K562 (cell line): ENCODE measurements around the gene GTSE1. TPM values are rescaled to one million over a fixed set of nuclear protein-coding genes. Genes with fewer than 3 reads are reported as not detected.

Experiments used
- BCOR ChIP-seq: fragments of 450-650 bp; IDR thresholded peaks from 2 replicates; pipeline ENCODE4 v1.6.1; 2016
- CHD4 ChIP-seq: fragments of 200-600 bp; sonication (generic); IDR thresholded peaks from 3 replicates; pipeline ENCODE4 v1.6.1; 2012; ENCODE audit warnings: low read depth, mild to moderate bottlenecking, mixed read lengths, low read length, inconsistent platforms; ENCODE audit not compliant: insufficient read depth, insufficient replicate concordance, poor library complexity, severe bottlenecking
- CUX1 ChIP-seq: fragments of 200-800 bp; sonication (Bioruptor generic); IDR thresholded peaks from 2 replicates; pipeline ENCODE4 v1.6.1; 2016; ENCODE audit warnings: missing genetic modification characterization, missing compliant biosample characterization
- ETV6 ChIP-seq, 3 experiments: fragments of 150-350 bp in 1 of 3; sonication (generic) in 1 of 3; formaldehyde crosslinking in 1 of 3; IDR thresholded peaks; 2 replicates each; pipeline versions ENCODE4 v1.6.1 to v1.8.0; 2014 to 2022; ENCODE audit warnings: borderline replicate concordance in 2 of 3, low read depth in 2 of 3, antibody characterized with exemption in 1 of 3, low read length in 1 of 3, mild to moderate bottlenecking in 1 of 3, missing genetic modification reagents in 1 of 3
- FOXK1 ChIP-seq: sonication (generic); formaldehyde crosslinking; IDR thresholded peaks from 2 replicates; pipeline ENCODE4 v1.8.0; 2022; ENCODE audit warnings: missing genetic modification reagents, mild to moderate bottlenecking, borderline replicate concordance
- FOXK2 ChIP-seq, 2 experiments: fragments of 450-650 bp; IDR thresholded peaks in 1 of 2; conservative IDR thresholded peaks in 1 of 2; 2 replicates each; pipeline ENCODE4 v1.6.1; 2016; ENCODE audit warnings: low read depth in 2 of 2, mild to moderate bottlenecking in 1 of 2
- GABPA ChIP-seq: fragments of 200-800 bp; sonication (Bioruptor generic); conservative IDR thresholded peaks from 2 replicates; pipeline ENCODE4 v1.6.1; 2016; ENCODE audit warnings: low read depth, missing genetic modification characterization, missing compliant biosample characterization
- KDM5B ChIP-seq: fragments of 200-600 bp; sonication (generic); IDR thresholded peaks from 2 replicates; pipeline ENCODE4 v1.6.1; 2012; ENCODE audit warnings: low read depth, mild to moderate bottlenecking, moderate library complexity, low read length, control low read depth, inconsistent platforms; ENCODE audit not compliant: insufficient replicate concordance
- MBD2 ChIP-seq: sonication (generic); IDR thresholded peaks from 2 replicates; pipeline ENCODE4 v1.6.1; 2016; ENCODE audit warnings: low read depth, borderline replicate concordance
- NCOA6 ChIP-seq: fragments of 450-650 bp; IDR thresholded peaks from 2 replicates; pipeline ENCODE4 v1.6.1; 2017; ENCODE audit warnings: mild to moderate bottlenecking
- POLR2B ChIP-seq: fragments of 450-650 bp; IDR thresholded peaks from 2 replicates; pipeline ENCODE4 v1.6.1; 2018; ENCODE audit warnings: low read depth; ENCODE audit not compliant: partially characterized antibody
- SAFB2 ChIP-seq: fragments of 200-400 bp; formaldehyde crosslinking; IDR thresholded peaks from 2 replicates; pipeline ENCODE4 v1.6.1; 2018; ENCODE audit warnings: borderline replicate concordance, low read length, low read depth, moderate library complexity; ENCODE audit not compliant: severe bottlenecking
- SMAD1 ChIP-seq: fragments of 150-350 bp; IDR thresholded peaks from 2 replicates; pipeline ENCODE4 v1.6.1; 2014; ENCODE audit warnings: low read length, low read depth; ENCODE audit not compliant: partially characterized antibody
- SMAD4 ChIP-seq: fragments of 250-450 bp; sonication (Bioruptor Pico); conservative IDR thresholded peaks from 2 replicates; pipeline ENCODE4 v1.8.0; 2021; ENCODE audit warnings: inconsistent platforms, mild to moderate bottlenecking, moderate library complexity
- THAP7 ChIP-seq: fragments of 250-450 bp; sonication (Bioruptor Pico); IDR thresholded peaks from 2 replicates; pipeline ENCODE4 v1.5.0; 2021
- YBX1 ChIP-seq: fragments of 450-650 bp; IDR thresholded peaks from 2 replicates; pipeline ENCODE4 v1.7.1; 2016; ENCODE audit warnings: mild to moderate bottlenecking
- ZNF134 ChIP-seq: fragments of 250-450 bp; sonication (Bioruptor Pico); conservative IDR thresholded peaks from 2 replicates; pipeline ENCODE4 v1.4.0; 2020
- ZNF143 ChIP-seq: sonication (generic); formaldehyde crosslinking; IDR thresholded peaks from 2 replicates; pipeline ENCODE4 v1.9.0; 2022; ENCODE audit warnings: mild to moderate bottlenecking, missing genetic modification reagents
- ZNF175 ChIP-seq: fragments of 200-800 bp; sonication (Bioruptor generic); IDR thresholded peaks from 2 replicates; pipeline ENCODE4 v1.6.1; 2016; ENCODE audit warnings: low read depth, mild to moderate bottlenecking, missing genetic modification characterization, missing compliant biosample characterization
- ZNF354B ChIP-seq: fragments of 250-450 bp; sonication (Bioruptor Pico); IDR thresholded peaks from 2 replicates; pipeline ENCODE4 v1.4.0; 2020
- ZNF589 ChIP-seq: fragments of 200-800 bp; sonication (Bioruptor generic); IDR thresholded peaks from 2 replicates; pipeline ENCODE4 v1.6.1; 2016; ENCODE audit warnings: low read depth, missing genetic modification characterization, missing compliant biosample characterization
- ZNF699 ChIP-seq: fragments of 250-450 bp; sonication (Bioruptor Pico); IDR thresholded peaks from 2 replicates; pipeline ENCODE4 v1.8.0; 2021; ENCODE audit warnings: mild to moderate bottlenecking, moderate library complexity; ENCODE audit not compliant: insufficient replicate concordance
- polyA plus RNA-seq, 8 experiments: library from polyadenylated mRNA; depleted of rRNA in 4 of 8; stranded (reverse) in 5 of 8; unstranded in 3 of 8; fragments of >200 nt; fragmentation: Nextera tagmentation in 2 of 8; fragmentation: Illumina TruSeq in 1 of 8; extraction: Ambion mirVana in 2 of 8; extraction: Trizol in 1 of 8; gene quantifications; 2 replicates each; pipeline versions ENCODE4 v1.2.1 to v1.2.3, GENCODE V29; 2011 to 2014; ENCODE audit warnings: inconsistent platforms in 1 of 8, missing spikeins in 1 of 8
- total RNA-seq, 7 experiments: library from RNA; depleted of rRNA in 6 of 7; stranded (reverse); fragments of >200 nt in 6 of 7; fragmentation: Illumina TruSeq in 2 of 7; extraction: Trizol in 2 of 7; gene quantifications; 2 replicates each; pipeline versions ENCODE4 v1.2.1 to v1.2.3, GENCODE V29; 2011 to 2021; ENCODE audit warnings: low replicate concordance in 1 of 7

Gene GTSE1
- total and polyA plus RNA-seq, 9 of the 15 experiments (the other 6 are each of a cell fraction or from before 2014, with no cell fraction given), result 2.5 to 22.5 (median 12.9) TPM

- TF ChIP-seq ZNF134, result no peak
- TF ChIP-seq ZNF589, result no peak
- no peak for TF ChIP-seq ZNF699 (CRISPR knock-in tag)
- peak; percentile 86 for TF ChIP-seq GABPA
- no peak for TF ChIP-seq ZNF354B (CRISPR knock-in tag)
- no peak for TF ChIP-seq SMAD1
- TF ChIP-seq FOXK1, result no peak
- no peak; the same call in 1 of the 2 replicates for TF ChIP-seq BCOR
- no peak for TF ChIP-seq ZNF143 (CRISPR knock-in tag)
- no peak for TF ChIP-seq ETV6 (IDR thresholded peaks at IDR 0.05; ENCODE audit: borderline replicate concordance in 1 of 2, low read depth in 2 of 2, low read length in 1 of 2)
- no peak for TF ChIP-seq ETV6 (CRISPR knock-in tag; IDR thresholded peaks at IDR 0.05; ENCODE audit: borderline replicate concordance)
- peak; percentile 64 for TF ChIP-seq KDM5B
- TF ChIP-seq CUX1, result no peak
- no peak for TF ChIP-seq CHD4
- no peak for TF ChIP-seq YBX1
- TF ChIP-seq ZNF175 (CRISPR knock-in tag), result no peak
- TF ChIP-seq THAP7 (CRISPR knock-in tag), result no peak
- TF ChIP-seq SAFB2, result no peak
- TF ChIP-seq FOXK2 (conservative IDR thresholded peaks at IDR 0.05 in 1 of 2, IDR thresholded peaks at IDR 0.05 in 1 of 2; ENCODE audit: low read depth in 2 of 2), result no peak
- no peak; the same call in 1 of the 2 replicates for TF ChIP-seq SMAD4 (CRISPR knock-in tag)
- no peak for TF ChIP-seq NCOA6
- TF ChIP-seq POLR2B, result peak; percentile 52
- TF ChIP-seq MBD2, result peak; percentile 55; the same call in 1 of the 2 replicates
Measured at GRCh38 chr22:46250035-46250782, 46.5 kb upstream of the GTSE1 start, which contains the start of gene CDPF1 (continued).
